ENCODE results near the gene ACTN4.

Gene ACTN4

GRCh38 chr19:38644719-38645118, 2.7 kb upstream of the ACTN4 start:
- peaks cover 17% of the 10 kb centered on the region for H4K20me1 ChIP-seq (ENCODE audit: insufficient read depth, low read length)
- peaks cover 23% of the 10 kb centered on the region for H3K79me2 ChIP-seq (ENCODE audit: insufficient read depth, low read length)
- H3K27ac ChIP-seq (ENCODE audit: low read length), result no peak overlapping the region
- peaks cover 20% of the 10 kb centered on the region for H3K4me1 ChIP-seq (ENCODE audit: insufficient read depth, low read length)
- H3K9me3 ChIP-seq (ENCODE audit: insufficient read depth, low read length, severe bottlenecking), result no peaks in the 10 kb centered on the region
- H3K4me2 ChIP-seq (ENCODE audit: insufficient read depth, low read length), result no peak overlapping the region
- no peak overlapping the region for H2AFZ ChIP-seq (ENCODE audit: low read depth, low read length)
- H3K27me3 ChIP-seq (ENCODE audit: insufficient read depth, low read length, poor library complexity), result no peaks in the 10 kb centered on the region
- DNase-seq, result no peak
- TF ChIP-seq EZH2 (IDR thresholded peaks at IDR 0.05; ENCODE audit: borderline replicate concordance, low read depth, low read length, severe bottlenecking) (no peak), CTCF (IDR thresholded peaks at IDR 0.05; ENCODE audit: borderline replicate concordance, extremely low read depth, low read length, poor library complexity, severe bottlenecking) (no peak)
- H3K36me3 ChIP-seq (ENCODE audit: insufficient read depth, low read length), result peaks cover 3% of the 10 kb centered on the region; the same call in 1 of the 2 replicates
- no peak overlapping the region for H3K9ac ChIP-seq (ENCODE audit: low read depth, low read length)
- no peak for ATAC-seq (ENCODE audit: insufficient read depth, low read depth)
- H3K4me3 ChIP-seq (ENCODE audit: low read depth in 1 of 2, low read length in 2 of 2), result no peak overlapping the region

GRCh38 chr19:38647966-38648768, 718 bp downstream of the ACTN4 start:
- H4K20me1 ChIP-seq (ENCODE audit: insufficient read depth, low read length), result peaks cover 44% of the 10 kb centered on the region
- DNase-seq, result peak; percentile 22
- H3K79me2 ChIP-seq (ENCODE audit: insufficient read depth, low read length), result peaks cover 57% of the 10 kb centered on the region
- peak overlapping the region; percentile 90 for H3K9ac ChIP-seq (ENCODE audit: low read depth, low read length)
- H3K27me3 ChIP-seq (ENCODE audit: insufficient read depth, low read length, poor library complexity), result no peaks in the 10 kb centered on the region
- no peak for ATAC-seq (ENCODE audit: insufficient read depth, low read depth)
- H2AFZ ChIP-seq (ENCODE audit: low read depth, low read length), result peak overlapping the region; percentile 63
- no peak for TF ChIP-seq EZH2 (IDR thresholded peaks at IDR 0.05; ENCODE audit: borderline replicate concordance, low read depth, low read length, severe bottlenecking)
- H3K9me3 ChIP-seq (ENCODE audit: insufficient read depth, low read length, severe bottlenecking), result no peaks in the 10 kb centered on the region
- H3K4me1 ChIP-seq (ENCODE audit: insufficient read depth, low read length), result peaks cover 42% of the 10 kb centered on the region
- H3K36me3 ChIP-seq (ENCODE audit: insufficient read depth, low read length), result peaks cover 8% of the 10 kb centered on the region; the same call in 1 of the 2 replicates
- H3K4me3 ChIP-seq (ENCODE audit: low read depth in 1 of 2, low read length in 2 of 2), result peak overlapping the region; percentile 75 to 98
- H3K27ac ChIP-seq (ENCODE audit: low read length), result peak overlapping the region; percentile 62
- H3K4me2 ChIP-seq (ENCODE audit: insufficient read depth, low read length), result peak overlapping the region; percentile 84

GRCh38 chr19:38648769-38649304, 1.4 kb downstream of the ACTN4 start:
- Histone ChIP-seq H3K4me3 (ENCODE audit: low read depth in 1 of 2, low read length in 2 of 2) (peak overlapping the region; percentile 75 to 98; a peak in 3 of 4 replicates), H3K27ac (ENCODE audit: low read length) (peak overlapping the region; percentile 62), H3K4me2 (ENCODE audit: insufficient read depth, low read length) (peak overlapping the region; percentile 84), H3K4me1 (ENCODE audit: insufficient read depth, low read length) (peaks cover 42% of the 10 kb centered on the region), H3K79me2 (ENCODE audit: insufficient read depth, low read length) (peaks cover 64% of the 10 kb centered on the region), H3K36me3 (ENCODE audit: insufficient read depth, low read length) (peaks cover 8% of the 10 kb centered on the region; the same call in 1 of the 2 replicates), H3K9me3 (ENCODE audit: insufficient read depth, low read length, severe bottlenecking) (no peaks in the 10 kb centered on the region), H2AFZ (ENCODE audit: low read depth, low read length) (no peak overlapping the region), H3K9ac (ENCODE audit: low read depth, low read length) (peak overlapping the region; percentile 90), H3K27me3 (ENCODE audit: insufficient read depth, low read length, poor library complexity) (no peaks in the 10 kb centered on the region), H4K20me1 (ENCODE audit: insufficient read depth, low read length) (peaks cover 50% of the 10 kb centered on the region)
- TF ChIP-seq CTCF (IDR thresholded peaks at IDR 0.05; ENCODE audit: borderline replicate concordance, extremely low read depth, low read length, poor library complexity, severe bottlenecking) (no peak), EZH2 (IDR thresholded peaks at IDR 0.05; ENCODE audit: borderline replicate concordance, low read depth, low read length, severe bottlenecking) (no peak)
- DNase-seq, result no peak
- ATAC-seq (ENCODE audit: insufficient read depth, low read depth), result no peak

All from DND-41 (cell line).